A172 (cell line): ENCODE results near the gene TDRD12. TPM values are rescaled to one million over a fixed set of nuclear protein-coding genes. Genes with fewer than 3 reads are reported as not detected.

Source experiments
- DNase-seq: peaks from one replicate; pipeline ENCODE4 v3.0.0-alpha.2; 2015; ENCODE audit warnings: low spot score
- total RNA-seq: library from RNA; depleted of rRNA; stranded (reverse); fragments of >200 nt; shearing (Covaris generic); gene quantifications from 2 replicates; pipeline ENCODE4 v1.2.3, GENCODE V29; 2014

The TDRD12 gene
- total RNA-seq, 1 experiment from 2014 or later = 0.05 TPM

DNA sequence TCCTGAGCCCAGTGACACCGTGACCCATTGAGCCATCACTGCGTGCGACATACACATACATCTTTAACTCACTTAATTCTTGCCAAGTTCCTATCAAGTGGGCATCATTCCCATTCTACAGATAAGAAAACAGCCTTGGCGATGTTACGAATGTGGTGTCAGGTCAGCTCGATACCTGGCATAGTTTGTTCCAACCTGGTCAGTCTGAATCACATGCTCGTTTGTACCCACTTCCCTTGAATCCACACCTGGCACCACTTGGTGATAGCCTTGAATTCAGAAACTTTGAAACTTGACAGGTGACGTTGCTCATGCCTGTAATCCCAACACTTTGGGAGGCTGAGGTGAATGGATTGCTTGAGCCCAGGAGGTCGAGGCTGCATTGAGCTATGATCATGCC, 90.9 kb downstream of the TDRD12 start:
- no peak for DNase-seq

GRCh38 chr19:32811151-32811550, 91.6 kb downstream of the TDRD12 start:
- no peak for DNase-seq

DNA sequence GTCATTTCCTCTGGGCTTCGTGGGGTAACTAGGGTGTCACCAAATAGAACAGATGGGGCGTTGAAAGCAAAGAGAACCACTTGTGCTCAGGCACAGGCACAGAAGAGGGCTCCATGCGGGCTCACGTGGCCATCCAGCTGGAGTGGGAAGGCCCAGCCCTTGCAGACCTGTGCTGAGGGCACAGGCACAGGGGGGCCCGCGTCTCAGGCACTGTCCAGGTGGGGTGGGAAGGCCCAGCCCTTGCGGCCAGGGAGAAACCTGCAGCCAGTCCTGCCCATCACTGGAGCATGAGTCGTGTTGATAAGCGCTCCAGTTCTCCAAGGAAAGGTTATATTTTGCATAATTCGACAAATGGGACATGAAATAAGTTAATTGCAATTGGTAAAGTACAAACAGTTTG, 92.5 kb downstream of the TDRD12 start:
- no peak for DNase-seq

DNA sequence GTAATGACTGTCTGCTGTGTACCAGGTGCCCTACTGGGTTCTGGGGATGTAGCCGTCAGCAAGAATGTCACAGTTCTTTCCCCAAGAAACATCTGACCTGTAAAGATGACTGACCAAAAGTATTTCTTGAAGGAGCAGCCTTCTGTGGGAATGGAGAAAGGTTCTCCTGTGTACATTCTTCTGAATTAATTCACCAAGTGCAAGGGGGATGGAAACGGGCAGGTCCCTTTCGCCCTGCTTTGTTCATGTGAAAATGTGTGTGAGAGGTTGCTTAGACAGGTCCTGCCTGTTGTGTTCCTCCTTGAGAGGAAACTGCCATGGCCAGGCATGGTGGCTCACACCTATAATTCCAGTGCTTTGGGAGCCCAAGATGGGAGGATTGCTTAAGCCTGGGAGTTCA, 93.0 kb downstream of the TDRD12 start:
- DNase-seq = no peak

- DNase-seq = no peak
Measured at GRCh38 chr19:32813862-32814425, 94.4 kb downstream of the TDRD12 start.

- DNase-seq = no peak
Measured at GRCh38 chr19:32814624-32815023, 95.1 kb downstream of the TDRD12 start.

- no peak for DNase-seq
Measured at GRCh38 chr19:32816555-32817099, 97.1 kb downstream of the TDRD12 start.

- DNase-seq = no peak
Measured at GRCh38 chr19:32817569-32818476, 98.3 kb downstream of the TDRD12 start.

GRCh38 chr19:32818536-32818935, 99.0 kb downstream of the TDRD12 start:
- no peak for DNase-seq

DNA sequence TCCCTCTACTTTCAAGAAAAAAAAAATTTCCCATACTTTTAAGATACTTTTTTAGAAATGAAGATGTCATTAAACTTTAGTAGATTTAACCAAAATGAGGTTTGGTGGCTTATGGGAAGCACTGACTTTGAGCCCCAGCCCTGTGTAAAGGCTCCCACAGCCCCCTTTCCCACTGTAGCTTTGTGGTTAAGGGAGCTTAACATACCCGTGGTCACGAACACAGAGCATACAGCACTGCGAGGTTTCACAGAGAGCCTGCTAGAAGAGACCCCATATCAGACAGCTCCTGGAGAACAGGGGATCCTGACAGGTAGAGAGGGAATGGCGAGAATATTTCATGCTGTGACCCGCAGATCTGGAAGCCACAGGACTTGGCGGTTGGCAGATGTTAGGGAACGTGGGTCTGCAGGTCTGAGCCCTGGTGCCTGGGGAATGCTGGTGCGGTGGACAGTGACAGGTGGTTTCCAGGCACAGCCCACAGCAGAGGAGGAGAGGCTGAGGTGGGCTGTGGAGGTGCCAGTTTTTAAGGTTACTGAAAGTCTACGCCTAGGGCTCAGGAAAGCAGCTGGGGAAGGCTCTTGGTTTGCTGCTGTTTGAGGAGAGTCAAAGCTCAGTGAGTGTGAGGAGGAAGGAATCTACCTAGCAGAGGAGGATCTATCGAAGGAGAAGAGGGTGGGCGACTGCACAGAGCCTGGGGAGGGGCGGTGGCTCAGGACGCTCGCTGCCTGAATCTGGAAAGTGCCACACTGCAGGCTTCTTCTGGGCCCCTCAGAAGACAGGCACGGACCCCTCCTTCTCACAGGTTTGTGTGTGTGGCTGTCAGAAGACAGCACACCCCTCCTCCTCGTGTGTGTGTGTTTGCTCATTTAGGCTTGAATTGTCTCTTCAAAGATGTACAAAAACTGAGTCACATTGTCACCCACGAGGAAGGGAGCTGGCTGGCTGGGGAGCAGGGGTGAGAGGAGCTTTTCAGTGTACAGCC, 100.1 kb downstream of the TDRD12 start:
- no peak for DNase-seq

DNA sequence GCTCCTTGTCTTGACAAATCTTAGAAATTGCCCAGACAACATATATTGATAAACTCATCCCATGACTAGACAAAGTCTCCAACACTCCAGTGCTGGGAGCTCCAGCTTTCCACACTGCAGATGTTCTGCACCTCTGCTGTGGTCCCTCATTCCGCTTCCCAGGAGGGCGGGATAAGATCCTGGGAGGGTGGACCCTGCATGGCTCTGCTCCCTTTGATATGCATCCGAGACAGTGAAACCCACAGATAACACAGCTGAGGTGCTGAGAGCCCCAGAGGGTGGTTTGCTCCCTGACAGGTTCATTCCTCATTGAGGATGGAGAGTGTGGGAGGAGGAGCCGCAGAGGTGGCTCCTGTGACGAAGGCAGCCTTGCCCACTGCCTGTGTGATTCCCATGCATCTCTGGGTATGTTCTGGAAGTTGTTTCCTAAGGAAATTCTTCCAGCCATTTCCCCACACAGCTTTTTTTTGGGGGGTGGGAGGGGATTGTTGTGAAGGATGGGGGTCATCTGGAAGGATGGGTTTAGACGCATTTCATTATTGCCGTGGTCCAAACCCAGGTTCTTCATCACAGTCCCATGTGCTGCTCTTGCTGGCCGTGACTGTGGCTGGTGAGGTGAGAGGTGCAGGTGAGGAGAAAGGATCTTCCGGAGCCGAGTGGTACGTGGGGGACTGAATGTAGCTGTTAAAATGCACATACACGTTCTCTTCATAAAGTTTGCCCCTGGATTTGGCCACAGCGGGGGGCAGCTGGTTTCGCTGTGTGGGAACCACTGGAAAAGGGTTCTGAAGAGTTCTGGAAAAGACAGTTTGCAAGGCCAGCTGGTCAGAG, 103.6 kb downstream of the TDRD12 start:
- no peak for DNase-seq

DNA sequence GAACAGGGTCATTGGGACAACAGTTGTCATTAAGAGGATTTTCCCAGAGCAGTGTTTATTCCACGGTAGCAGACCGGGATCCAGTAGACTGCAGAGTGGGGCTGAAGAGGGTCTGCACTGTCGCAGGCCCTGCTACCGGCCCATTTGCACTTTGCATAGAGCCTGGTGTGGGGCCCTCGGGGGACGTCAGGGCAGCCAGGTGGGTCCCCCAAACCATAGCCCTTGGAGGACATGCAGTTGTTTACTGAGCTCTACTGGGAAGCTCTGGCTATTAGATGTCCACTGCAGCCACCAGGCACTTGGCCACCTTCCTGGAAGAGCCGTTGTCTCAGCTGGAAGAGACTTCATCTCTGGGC, 104.2 kb downstream of the TDRD12 start:
- DNase-seq = no peak

GRCh38 chr19:32824191-32824751, 104.7 kb downstream of the TDRD12 start:
- no peak for DNase-seq

DNA sequence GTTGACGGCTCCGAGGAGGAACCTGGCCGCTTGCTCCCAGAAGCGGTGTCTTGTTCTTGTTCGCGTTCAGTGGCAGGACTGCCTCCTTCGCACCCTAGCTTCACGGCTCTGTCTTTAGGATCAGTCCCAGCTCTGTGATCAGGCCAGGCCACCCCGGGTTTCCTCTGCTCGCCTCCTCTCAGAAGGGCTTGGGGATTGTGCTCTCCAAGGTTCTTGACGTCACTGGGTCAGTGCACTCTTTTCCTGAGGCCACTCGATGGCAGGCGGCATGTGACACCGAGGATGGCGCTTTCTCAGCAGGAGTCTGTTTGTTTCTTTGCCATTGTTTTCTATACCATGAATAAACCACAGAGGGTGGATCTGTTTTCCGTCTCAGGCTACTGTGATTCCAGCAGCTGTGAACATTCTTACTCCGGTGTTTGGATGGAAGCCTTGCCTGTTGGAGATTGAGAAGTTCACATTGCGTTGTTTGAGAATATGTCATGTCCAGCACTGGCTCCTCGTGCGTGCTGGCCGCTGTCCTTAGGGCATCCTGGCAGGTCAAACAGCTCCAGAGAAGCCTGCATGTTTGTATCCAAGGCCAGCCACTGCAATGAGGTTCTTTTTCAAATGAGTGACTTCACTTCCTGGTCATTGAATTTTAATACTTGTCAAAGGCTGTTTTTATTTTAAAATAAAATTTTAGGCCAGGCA, 105.5 kb downstream of the TDRD12 start:
- no peak for DNase-seq

DNA sequence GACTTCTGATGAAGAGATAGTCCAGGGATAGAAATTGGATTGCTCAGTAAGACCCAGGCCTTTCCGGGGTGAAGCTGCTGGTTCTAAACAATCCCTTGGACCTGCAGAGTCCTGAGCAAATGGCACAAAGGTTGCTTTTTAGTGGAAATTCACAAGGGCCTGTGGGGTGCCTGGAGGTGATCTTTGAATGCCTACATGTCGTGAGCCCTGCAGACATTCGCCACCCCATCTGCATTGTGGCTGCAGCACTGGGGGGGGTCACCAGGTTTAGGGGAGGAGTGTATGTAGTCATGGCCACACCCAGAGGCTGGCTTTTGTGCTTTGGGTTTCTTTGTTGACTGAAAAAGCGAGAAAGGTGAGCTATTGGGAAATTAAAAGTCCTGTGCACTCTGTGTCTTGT, 108.6 kb downstream of the TDRD12 start:
- DNase-seq = no peak

DNA sequence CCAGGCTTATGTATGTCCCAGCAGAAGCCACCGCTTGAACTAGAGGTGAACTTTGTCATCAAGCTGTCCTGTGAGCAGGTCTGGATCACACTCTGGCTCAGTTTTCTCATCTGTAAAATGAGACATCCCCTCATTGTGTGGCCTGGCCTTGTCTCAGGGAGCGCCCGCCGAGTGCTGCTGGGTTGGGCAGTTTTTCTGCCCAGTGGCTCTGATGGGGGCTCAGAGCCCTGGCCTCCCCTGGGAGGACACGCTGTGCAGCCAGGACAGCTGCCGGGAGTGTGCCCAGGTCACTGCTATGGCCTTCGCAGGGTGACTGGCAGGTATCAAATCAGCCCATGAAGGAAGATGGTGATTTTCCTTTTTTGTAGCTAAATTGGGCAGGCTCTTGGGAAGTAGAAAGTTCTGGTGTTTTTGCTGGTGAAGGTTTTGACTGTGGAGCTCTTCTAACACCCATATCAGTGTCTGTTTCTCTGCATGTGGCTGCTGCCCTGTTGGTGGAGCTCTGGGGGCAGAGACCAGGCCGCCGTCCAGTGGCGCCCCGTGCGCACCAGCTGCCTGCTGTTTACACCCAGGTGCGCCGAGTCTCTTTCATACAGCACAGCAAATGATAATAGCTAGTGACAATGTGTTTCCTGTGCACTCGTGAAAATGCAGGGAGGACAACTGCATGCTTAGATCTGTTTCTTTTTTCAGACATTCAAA, 109.2 kb downstream of the TDRD12 start:
- no peak for DNase-seq

- no peak for DNase-seq
Measured at GRCh38 chr19:32829345-32829896, 109.9 kb downstream of the TDRD12 start.

DNA sequence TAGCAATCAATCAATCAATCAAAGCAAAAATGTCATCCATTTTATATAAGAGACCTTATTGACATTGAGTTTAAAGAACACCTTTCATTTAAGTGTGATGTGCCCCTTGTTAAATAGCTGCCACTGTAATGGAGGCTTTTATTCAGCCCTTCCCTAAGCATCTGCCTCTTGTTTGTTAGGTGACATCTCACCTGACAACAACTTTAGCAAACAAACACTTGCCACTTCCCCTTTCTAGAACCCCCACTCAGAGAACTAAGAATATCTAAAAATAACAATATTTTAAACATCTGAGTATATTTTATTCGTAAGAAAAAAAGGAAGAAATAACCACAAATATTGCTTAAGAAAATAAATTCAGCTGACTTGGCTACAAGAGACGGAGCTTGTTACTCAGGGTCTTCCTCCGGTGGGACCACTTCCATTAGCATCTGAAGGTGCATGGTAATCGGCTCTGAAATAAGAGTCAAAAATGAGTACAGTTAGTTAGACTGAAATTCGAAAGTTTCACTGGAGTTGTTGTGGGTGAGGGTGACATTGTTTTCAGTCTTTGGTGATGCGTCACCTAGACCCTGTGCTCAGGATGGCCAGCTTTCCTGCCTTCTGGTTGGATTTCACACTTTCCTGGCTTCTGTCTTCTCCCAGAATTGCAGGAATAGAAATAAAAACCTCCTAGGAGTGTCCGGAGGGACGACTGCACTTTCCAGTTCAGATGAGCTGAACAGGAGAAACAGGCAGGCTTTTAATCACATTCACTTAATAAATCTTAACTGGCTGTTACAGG, 110.9 kb downstream of the TDRD12 start:
- DNase-seq = peak; percentile 95
